Neural cell (in vitro differentiated cells): ENCODE data around the gene SYVN1. TPM values are rescaled to one million over a fixed set of nuclear protein-coding genes. Genes with fewer than 3 reads are reported as not detected.

Source experiments
- H2AFZ ChIP-seq: fragments of 200-600, 300-800 bp; sonication (generic), shearing (Covaris generic); 2 replicates; pipeline ENCODE4 v1.6.0; 2014; ENCODE audit warnings: low read depth, mild to moderate bottlenecking, antibody characterized with exemption, low read length, moderate library complexity
- H3F3A ChIP-seq: fragments of 200-600 bp; shearing (Covaris generic); 2 replicates; pipeline ENCODE4 v1.6.1; 2016; ENCODE audit warnings: mild to moderate bottlenecking, moderate library complexity, mixed read lengths, antibody characterized with exemption, low read length; ENCODE audit not compliant: insufficient read depth, poor library complexity, severe bottlenecking
- H3K27ac ChIP-seq: fragments of 200-600, 300-800 bp; sonication (generic), shearing (Covaris generic); 2 replicates; pipeline ENCODE4 v1.5.1; 2014; ENCODE audit warnings: mild to moderate bottlenecking, low read length, moderate library complexity
- H3K27me3 ChIP-seq: fragments of 300-800, 200-600 bp; sonication (generic), shearing (Covaris generic); 2 replicates; pipeline ENCODE4 v1.6.0; 2014; ENCODE audit warnings: mild to moderate bottlenecking, low read depth, low read length, moderate library complexity; ENCODE audit not compliant: insufficient read depth
- H3K36me3 ChIP-seq: fragments of 300-800, 200-600 bp; sonication (generic), shearing (Covaris generic); 2 replicates; pipeline ENCODE4 v1.5.1; 2014; ENCODE audit warnings: mild to moderate bottlenecking, antibody characterized with exemption, low read length, moderate library complexity; ENCODE audit not compliant: insufficient read depth
- H3K4me2 ChIP-seq: fragments of 300-800, 200-600 bp; sonication (generic), shearing (Covaris generic); 2 replicates; pipeline ENCODE4 v1.6.0; 2014; ENCODE audit warnings: mild to moderate bottlenecking, low read length
- H3K4me3 ChIP-seq: fragments of 300-800, 200-600 bp; sonication (generic), shearing (Covaris generic); 2 replicates; pipeline ENCODE4 v1.5.1; 2014; ENCODE audit warnings: mild to moderate bottlenecking, low read length, moderate library complexity
- H3K79me2 ChIP-seq: fragments of 200-600 bp; shearing (Covaris generic); replicated peaks from 2 replicates; pipeline ENCODE4 v1.6.0; 2014; ENCODE audit warnings: mild to moderate bottlenecking, low read length, moderate library complexity; ENCODE audit not compliant: insufficient read depth
- H3K9ac ChIP-seq: fragments of 300-800, 200-600 bp; sonication (generic), shearing (Covaris generic); 2 replicates; pipeline ENCODE4 v1.6.1; 2016; ENCODE audit warnings: mild to moderate bottlenecking, low read length, mixed read lengths
- H3K9me2 ChIP-seq: fragments of 200-600 bp; shearing (Covaris generic); 2 replicates; pipeline ENCODE4 v1.6.1; 2016; ENCODE audit warnings: mild to moderate bottlenecking, low read length, mixed read lengths; ENCODE audit not compliant: insufficient read depth
- H3K9me3 ChIP-seq: fragments of 200-600, 300-800 bp; sonication (generic), shearing (Covaris generic); 2 replicates; pipeline ENCODE4 v1.6.1; 2016; ENCODE audit warnings: mild to moderate bottlenecking, mixed run types, low read length, moderate library complexity, mixed read lengths
- H4K20me1 ChIP-seq: fragments of 200-600 bp; shearing (Covaris generic); 2 replicates; pipeline ENCODE4 v1.6.1; 2016; ENCODE audit warnings: mild to moderate bottlenecking, mixed run types; ENCODE audit not compliant: insufficient read depth
- EP300 ChIP-seq: fragments of 450-650 bp; conservative IDR thresholded peaks from 2 replicates; pipeline ENCODE4 v1.6.1; 2014; ENCODE audit warnings: antibody characterized with exemption, mild to moderate bottlenecking, moderate library complexity; ENCODE audit not compliant: poor library complexity, severe bottlenecking
- EZH2 ChIP-seq: fragments of 200-600, 300-800 bp; shearing (Covaris generic), sonication (generic); IDR thresholded peaks from 2 replicates; pipeline ENCODE4 v1.6.1; 2014; ENCODE audit warnings: antibody characterized with exemption, low read length, borderline replicate concordance, mild to moderate bottlenecking; ENCODE audit not compliant: insufficient read depth, poor library complexity, severe bottlenecking
- MXI1 ChIP-seq: fragments of 450-650 bp; conservative IDR thresholded peaks from 2 replicates; pipeline ENCODE4 v1.6.1; 2014; ENCODE audit warnings: antibody characterized with exemption, mild to moderate bottlenecking; ENCODE audit not compliant: poor library complexity, severe bottlenecking
- POLR2AphosphoS5 ChIP-seq: IDR thresholded peaks from 2 replicates; pipeline ENCODE4 v1.6.1; 2012
- RAD21 ChIP-seq: fragments of 450-650 bp; conservative IDR thresholded peaks from 2 replicates; pipeline ENCODE4 v1.6.1; 2014; ENCODE audit warnings: antibody characterized with exemption, mild to moderate bottlenecking, moderate library complexity
- SMC3 ChIP-seq: fragments of 450-650 bp; conservative IDR thresholded peaks from 2 replicates; pipeline ENCODE4 v1.6.1; 2014; ENCODE audit warnings: antibody characterized with exemption, mild to moderate bottlenecking, moderate library complexity; ENCODE audit not compliant: poor library complexity
- TAF1 ChIP-seq: IDR thresholded peaks from 2 replicates; pipeline ENCODE4 v1.6.1; 2012; ENCODE audit warnings: low read depth
- polyA plus RNA-seq: library from polyadenylated mRNA; depleted of rRNA; stranded (reverse); fragments of >200 nt; gene quantifications from 2 replicates; pipeline ENCODE4 v1.2.3, GENCODE V29; 2014
- TF ChIP-seq, protein P1 (sequence below): IDR thresholded peaks from 2 replicates; pipeline ENCODE4 v1.6.1; 2012; ENCODE audit warnings: borderline replicate concordance
- TF ChIP-seq, protein P2 (sequence below): fragments of 450-650 bp; IDR thresholded peaks from 2 replicates; pipeline ENCODE4 v1.5.1; 2014; ENCODE audit warnings: antibody characterized with exemption, mild to moderate bottlenecking, moderate library complexity; ENCODE audit not compliant: poor library complexity, severe bottlenecking

The SYVN1 gene
- polyA plus RNA-seq, 1 donor from 2014 or later = 12.8 TPM

DNA sequence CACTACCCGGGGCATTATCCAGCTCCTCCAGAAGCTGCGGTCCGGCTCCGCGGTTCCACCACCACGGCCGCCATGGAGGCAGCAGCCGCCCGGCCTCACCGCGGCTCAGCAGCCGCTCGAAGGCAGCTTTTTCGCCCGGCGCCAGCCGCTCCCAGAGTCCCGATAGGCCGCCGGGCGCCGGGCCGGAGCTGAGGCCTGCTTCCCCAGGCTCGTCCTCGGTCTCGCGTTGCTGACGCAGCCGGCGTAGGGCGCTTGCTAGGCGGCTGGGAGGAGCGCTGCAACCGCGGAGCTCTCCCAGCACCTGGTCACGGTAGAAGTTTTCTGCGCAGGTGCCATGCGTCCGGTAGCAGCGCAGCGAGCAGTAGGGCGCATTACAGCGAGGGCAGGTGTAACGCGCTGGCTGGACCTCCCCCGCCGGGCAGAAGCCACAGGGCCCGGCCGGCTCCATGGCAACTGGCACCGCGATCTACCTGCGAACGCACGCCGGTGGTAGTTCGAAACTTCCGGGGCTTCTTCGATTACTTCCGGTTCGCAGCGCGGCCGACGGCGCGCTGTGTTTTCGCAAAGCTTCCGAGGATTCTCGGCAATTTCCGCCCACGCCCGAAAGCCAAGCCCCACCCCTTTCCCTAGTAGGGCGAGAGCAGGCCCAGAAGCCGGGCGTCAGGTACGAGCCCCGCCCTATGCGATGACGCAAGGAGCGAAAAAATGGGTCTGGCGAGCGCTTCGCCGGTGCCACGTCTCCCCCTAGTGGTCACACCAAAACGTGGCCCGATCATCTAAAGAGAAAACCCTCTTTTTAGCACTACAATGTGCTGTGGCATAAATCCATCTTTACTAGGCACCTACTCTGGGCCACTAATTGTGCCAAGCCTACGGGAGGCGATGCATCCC, 16.9 kb downstream of the SYVN1 start, which contains the start of gene ZNHIT2:
TSS of gene ZNHIT2 (minus strand) at position 496 of the 891 bp plus-strand sequence. CDS start at position 448, 48 bp downstream.
- H3K36me3 ChIP-seq = peaks cover 10% of the 10 kb centered on the region
- H3K9me3 ChIP-seq = no peaks in the 10 kb centered on the region
- no peak within 1 kb of the TSS for H2AFZ ChIP-seq
- no peaks in the 10 kb centered on the region for H4K20me1 ChIP-seq
- TF ChIP-seq TAF1 = no peak
- TF ChIP-seq POLR2AphosphoS5 = peak; percentile 82
- peak; percentile 87 for TF ChIP-seq RAD21
- peak; percentile 78 for TF ChIP-seq SMC3
- peak; percentile 98 for TF ChIP-seq MXI1
- TF ChIP-seq, protein P1, sequence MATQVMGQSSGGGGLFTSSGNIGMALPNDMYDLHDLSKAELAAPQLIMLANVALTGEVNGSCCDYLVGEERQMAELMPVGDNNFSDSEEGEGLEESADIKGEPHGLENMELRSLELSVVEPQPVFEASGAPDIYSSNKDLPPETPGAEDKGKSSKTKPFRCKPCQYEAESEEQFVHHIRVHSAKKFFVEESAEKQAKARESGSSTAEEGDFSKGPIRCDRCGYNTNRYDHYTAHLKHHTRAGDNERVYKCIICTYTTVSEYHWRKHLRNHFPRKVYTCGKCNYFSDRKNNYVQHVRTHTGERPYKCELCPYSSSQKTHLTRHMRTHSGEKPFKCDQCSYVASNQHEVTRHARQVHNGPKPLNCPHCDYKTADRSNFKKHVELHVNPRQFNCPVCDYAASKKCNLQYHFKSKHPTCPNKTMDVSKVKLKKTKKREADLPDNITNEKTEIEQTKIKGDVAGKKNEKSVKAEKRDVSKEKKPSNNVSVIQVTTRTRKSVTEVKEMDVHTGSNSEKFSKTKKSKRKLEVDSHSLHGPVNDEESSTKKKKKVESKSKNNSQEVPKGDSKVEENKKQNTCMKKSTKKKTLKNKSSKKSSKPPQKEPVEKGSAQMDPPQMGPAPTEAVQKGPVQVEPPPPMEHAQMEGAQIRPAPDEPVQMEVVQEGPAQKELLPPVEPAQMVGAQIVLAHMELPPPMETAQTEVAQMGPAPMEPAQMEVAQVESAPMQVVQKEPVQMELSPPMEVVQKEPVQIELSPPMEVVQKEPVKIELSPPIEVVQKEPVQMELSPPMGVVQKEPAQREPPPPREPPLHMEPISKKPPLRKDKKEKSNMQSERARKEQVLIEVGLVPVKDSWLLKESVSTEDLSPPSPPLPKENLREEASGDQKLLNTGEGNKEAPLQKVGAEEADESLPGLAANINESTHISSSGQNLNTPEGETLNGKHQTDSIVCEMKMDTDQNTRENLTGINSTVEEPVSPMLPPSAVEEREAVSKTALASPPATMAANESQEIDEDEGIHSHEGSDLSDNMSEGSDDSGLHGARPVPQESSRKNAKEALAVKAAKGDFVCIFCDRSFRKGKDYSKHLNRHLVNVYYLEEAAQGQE = peak; percentile 21
- TF ChIP-seq, protein P2, sequence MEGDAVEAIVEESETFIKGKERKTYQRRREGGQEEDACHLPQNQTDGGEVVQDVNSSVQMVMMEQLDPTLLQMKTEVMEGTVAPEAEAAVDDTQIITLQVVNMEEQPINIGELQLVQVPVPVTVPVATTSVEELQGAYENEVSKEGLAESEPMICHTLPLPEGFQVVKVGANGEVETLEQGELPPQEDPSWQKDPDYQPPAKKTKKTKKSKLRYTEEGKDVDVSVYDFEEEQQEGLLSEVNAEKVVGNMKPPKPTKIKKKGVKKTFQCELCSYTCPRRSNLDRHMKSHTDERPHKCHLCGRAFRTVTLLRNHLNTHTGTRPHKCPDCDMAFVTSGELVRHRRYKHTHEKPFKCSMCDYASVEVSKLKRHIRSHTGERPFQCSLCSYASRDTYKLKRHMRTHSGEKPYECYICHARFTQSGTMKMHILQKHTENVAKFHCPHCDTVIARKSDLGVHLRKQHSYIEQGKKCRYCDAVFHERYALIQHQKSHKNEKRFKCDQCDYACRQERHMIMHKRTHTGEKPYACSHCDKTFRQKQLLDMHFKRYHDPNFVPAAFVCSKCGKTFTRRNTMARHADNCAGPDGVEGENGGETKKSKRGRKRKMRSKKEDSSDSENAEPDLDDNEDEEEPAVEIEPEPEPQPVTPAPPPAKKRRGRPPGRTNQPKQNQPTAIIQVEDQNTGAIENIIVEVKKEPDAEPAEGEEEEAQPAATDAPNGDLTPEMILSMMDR = peak; percentile 99
- TF ChIP-seq EZH2 = no peak
- peak; percentile 41 for TF ChIP-seq EP300
- H3K4me2 ChIP-seq = peak within 1 kb of the TSS; percentile 82
- H3F3A ChIP-seq = no peaks in the 10 kb centered on the region
- H3K27me3 ChIP-seq = no peaks in the 10 kb centered on the region
- H3K79me2 ChIP-seq = peaks cover 36% of the 10 kb centered on the region
- peak within 1 kb of the TSS; percentile 97 for H3K4me3 ChIP-seq
- peak within 1 kb of the TSS; percentile 79 for H3K9ac ChIP-seq
- no peaks in the 10 kb centered on the region for H3K9me2 ChIP-seq
- peak within 1 kb of the TSS; percentile 71 for H3K27ac ChIP-seq

DNA sequence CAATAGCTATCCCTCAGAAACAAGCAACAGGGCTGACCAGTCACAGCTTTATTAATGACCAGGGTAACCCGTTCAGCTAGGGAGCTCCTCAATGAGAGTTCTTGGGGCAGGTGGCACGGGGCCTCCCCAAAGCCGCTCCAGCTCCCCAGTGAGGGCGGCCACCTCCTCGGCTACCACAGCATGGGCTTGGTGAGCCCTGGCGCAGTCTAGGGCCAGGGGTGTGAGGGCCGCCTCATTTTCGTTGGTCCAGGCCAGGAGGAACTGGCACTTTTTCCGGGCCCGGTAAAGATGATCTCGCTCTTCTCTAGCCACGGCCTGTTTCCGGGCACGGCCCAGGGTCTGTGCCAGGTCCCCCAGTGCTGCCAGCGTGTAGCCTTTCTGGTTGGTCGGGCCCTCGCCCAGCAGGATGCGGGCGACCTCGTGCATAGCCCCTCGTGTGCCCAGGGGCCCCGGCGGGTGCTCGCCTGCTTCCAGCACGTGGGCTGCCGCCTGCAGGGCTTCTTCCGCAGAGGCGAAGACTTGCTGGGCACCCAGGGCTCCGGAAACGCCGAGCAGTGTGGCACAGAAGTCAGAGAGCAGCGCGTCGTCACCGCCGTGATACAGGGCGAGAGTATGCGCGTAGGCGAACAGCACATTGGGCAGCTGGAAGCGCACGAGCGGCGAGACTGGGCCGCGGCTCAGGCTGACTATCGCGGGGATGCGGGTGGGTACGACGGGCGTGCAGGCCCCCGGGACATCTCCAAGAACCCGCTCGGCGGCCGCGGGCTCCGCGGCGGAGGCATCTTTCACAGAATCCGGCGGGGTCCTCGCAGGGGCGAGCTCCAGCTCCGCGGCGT, 17.7 kb downstream of the SYVN1 start:
- H3K9me2 ChIP-seq = no peaks in the 10 kb centered on the region
- peak overlapping the region; percentile 79 for H3K9ac ChIP-seq
- H4K20me1 ChIP-seq = no peaks in the 10 kb centered on the region
- H3F3A ChIP-seq = no peaks in the 10 kb centered on the region
- H3K4me2 ChIP-seq = peak overlapping the region; percentile 82
- H3K4me3 ChIP-seq = peak overlapping the region; percentile 97
- peaks cover 10% of the 10 kb centered on the region for H3K36me3 ChIP-seq
- peaks cover 36% of the 10 kb centered on the region for H3K79me2 ChIP-seq
- H3K9me3 ChIP-seq = no peaks in the 10 kb centered on the region
- H3K27me3 ChIP-seq = no peaks in the 10 kb centered on the region
- peak overlapping the region; percentile 71 for H3K27ac ChIP-seq
- TF ChIP-seq RAD21 = no peak
- TF ChIP-seq, protein P2 = no peak
- no peak overlapping the region for H2AFZ ChIP-seq
